Islet of Langerhans (tissue), 1 donor: ENCODE results near the gene CUX1.
"Not testable (repeated sequence)": the region's sequence is repeated elsewhere in the genome, so short reads cannot be mapped to it uniquely, and the experiment has no call there.

Source experiments
- FAIRE-seq: peaks from one replicate; lab custom pipeline; 2011; peaks lifted over from hg19 to GRCh38; lab: Jason Lieb, UNC

The CUX1 gene

GRCh38 chr7:102106625-102107024 is 289.2 kb downstream of the CUX1 start:
- no peak for FAIRE-seq

GRCh38 chr7:102107474-102108104 is 290.2 kb downstream of the CUX1 start:
- no peak for FAIRE-seq

DNA sequence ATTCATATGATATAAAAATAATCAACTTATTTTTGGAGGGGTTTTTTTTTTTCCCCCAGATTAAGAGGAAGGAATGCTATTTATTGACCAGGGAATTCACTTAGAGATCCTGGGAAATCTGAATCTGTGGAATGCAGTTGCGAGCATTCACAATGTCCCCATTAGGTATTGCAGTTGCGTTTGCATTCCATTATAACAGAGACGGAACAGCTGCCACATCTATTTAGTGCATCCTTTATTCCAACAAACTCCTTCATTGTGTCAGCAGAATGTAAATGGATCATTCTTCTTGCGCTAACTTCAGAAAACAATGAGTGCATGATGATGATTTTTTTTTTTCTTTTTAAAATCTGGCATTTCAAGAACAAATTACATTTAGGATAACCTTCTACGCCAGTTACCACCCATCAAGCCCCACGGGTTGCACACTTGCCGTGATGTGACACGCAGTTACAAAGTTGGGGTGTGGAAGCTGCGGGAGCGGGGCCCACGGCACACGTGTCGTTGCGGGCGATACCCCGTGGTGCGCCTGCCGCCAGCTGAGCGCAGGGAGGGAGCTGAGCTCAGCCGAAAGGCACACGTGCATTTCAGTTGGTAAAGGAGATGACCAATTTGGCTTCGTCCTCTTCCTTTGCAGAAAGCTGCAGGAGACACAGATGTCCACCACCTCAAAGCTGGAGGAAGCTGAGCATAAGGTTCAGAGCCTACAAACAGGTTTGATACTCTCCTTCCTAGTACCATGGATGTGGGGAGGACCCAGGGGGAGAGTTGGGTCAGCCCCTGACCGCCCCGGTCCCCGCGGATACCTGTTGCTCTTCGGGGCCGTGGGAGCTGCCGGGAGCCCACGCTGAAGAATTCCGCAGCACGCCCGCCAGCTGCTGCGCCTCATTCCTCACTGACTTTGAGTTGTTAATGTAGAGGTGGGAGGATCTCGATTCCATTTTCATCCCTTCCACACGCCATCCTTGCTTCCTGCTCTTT is 293.9 kb downstream of the CUX1 start:
- FAIRE-seq: no peak

DNA sequence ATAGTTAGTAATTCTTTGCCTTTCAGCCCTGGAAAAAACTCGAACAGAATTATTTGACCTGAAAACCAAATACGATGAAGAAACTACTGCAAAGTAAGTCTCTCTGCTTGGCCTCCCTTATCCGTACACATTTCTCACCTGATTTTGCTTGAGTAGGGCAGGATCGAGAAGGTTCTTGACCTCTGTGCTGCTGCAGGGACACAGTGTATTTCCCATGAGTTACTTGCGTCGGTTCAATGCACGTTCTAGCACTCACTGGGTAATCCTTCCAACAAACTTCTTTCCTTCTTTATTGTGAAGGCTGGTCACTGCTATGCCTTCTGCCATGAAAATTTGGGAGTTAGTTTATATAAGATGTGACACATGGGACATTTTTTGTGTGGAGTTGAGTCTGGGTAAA is 297.8 kb downstream of the CUX1 start:
- no peak for FAIRE-seq

GRCh38 chr7:102115931-102116330 is 298.5 kb downstream of the CUX1 start:
- no peak for FAIRE-seq

- FAIRE-seq: no peak
Measured at GRCh38 chr7:102117743-102118142, 300.3 kb downstream of the CUX1 start.

GRCh38 chr7:102119213-102119651 is 301.8 kb downstream of the CUX1 start:
- FAIRE-seq: no peak

- no peak for FAIRE-seq
Measured at GRCh38 chr7:102119925-102120324, 302.5 kb downstream of the CUX1 start.

DNA sequence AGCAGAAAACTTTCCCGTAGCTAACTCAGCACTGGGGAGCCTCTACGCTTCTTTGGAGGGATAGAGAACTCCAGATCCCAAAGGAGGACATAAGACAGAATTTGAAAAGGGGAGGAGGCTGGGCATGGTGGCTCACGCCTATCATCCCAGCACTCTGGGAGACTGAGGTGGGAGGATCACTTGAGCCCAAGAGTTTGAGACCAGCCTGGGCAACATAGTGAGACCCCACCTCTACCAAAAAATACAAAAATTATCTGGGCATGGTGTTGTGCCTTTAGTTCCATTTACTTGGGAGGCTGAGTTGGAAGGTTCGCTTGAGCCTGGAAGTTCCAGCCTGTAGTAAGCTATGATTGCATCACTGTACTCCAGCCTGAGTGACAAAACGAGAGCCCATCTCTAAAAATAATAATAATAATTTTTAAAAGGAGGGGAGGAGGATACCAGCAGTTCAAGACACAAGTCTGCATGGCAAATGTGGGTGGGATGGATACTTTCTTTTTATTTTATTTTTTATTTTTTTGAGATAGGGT is 303.3 kb downstream of the CUX1 start:
- FAIRE-seq: no peak

DNA sequence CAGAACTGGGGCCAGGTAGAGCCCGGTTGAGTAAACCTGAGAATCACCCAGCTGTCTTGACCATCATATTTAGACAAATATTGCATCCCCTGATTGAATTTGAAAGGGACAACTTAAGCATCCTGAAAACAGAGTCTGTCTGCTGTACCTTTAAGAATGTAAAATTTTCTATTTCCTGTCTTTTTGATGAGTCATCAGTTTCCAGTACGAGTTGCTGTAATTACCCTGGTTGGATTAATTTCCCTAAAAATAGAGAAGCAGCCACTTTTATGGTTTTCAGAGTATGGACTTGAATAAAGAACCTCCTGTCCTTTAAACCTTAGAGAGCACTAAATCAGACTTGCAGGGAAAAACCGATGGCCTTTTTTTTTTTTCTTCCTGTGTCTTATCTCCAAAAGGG is 304.6 kb downstream of the CUX1 start:
- FAIRE-seq: no peak

- FAIRE-seq: no peak
Measured at GRCh38 chr7:102125127-102125596, 307.7 kb downstream of the CUX1 start.

DNA sequence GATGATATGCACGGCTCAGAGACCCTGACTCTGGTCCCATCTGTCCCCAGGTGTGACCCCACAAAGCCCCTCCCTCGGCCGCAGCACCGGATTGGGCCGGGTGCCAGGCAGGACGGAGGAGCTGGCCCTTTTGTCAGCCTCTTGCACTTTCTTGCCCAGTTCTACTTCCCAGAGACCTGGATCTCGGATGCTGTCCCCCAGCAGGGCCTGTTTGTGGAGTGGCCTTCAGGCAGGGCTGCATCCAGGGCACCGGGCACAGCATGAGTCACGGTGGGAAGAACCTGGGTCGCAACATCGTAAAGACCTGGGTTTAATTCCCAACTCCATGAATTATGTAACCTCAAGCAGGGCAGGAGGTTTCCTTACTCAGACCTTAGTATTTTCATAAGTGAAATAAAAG is 310.9 kb downstream of the CUX1 start:
- no peak for FAIRE-seq

- FAIRE-seq: no peak
Measured at GRCh38 chr7:102129636-102130370, 312.4 kb downstream of the CUX1 start.

- FAIRE-seq: no peak
Measured at GRCh38 chr7:102132209-102132752, 314.9 kb downstream of the CUX1 start.

GRCh38 chr7:102138676-102139075 is 321.2 kb downstream of the CUX1 start:
- no peak for FAIRE-seq

DNA sequence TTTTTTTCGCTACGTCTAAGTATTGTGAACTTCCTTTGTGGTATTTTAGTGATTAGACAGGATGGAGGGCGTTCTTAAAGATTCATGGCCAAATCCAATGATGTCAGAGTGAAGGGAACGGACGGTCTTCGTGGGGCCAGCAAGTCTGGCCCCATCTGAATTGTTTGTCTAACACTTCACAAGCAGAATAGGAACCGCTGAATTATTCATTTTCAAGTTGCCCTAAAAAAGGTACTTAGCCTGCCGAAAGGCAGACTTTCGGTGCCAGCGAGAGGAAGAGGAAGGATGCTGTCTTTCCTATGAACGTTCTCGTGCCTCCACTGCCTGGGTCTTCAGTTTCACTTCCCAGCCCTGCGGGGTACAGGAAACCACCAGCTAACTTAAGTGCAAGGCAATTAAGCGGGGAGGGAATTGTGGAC is 323.5 kb downstream of the CUX1 start:
- no peak for FAIRE-seq

GRCh38 chr7:102142433-102142832 is 325.0 kb downstream of the CUX1 start:
- not testable (repeated sequence) for FAIRE-seq

- no peak for FAIRE-seq
Measured at GRCh38 chr7:102146122-102146521, 328.7 kb downstream of the CUX1 start.

GRCh38 chr7:102147008-102147407 is 329.6 kb downstream of the CUX1 start:
- no peak for FAIRE-seq

GRCh38 chr7:102148799-102149198 is 331.4 kb downstream of the CUX1 start:
- no peak for FAIRE-seq

- FAIRE-seq: no peak
Measured at GRCh38 chr7:102149416-102149815, 332.0 kb downstream of the CUX1 start.

DNA sequence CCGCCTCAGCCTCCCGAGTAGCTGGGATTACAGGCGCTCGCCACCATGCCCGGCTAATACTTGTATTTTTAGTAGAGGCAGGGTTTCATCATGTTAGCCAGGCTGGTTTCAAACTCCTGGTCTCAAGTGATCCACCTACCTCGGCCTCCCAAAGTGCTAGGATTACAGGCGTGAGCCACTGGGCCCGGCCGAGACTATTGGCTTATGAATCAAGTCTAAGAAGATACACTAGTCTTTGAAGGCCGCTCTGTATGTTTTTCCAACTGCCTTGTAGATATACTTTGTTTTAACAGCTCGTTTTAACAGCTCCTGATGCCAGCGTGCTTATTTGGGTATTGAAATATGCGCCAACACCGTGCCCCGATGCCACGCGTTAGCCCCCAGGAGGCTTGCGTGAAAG is 332.8 kb downstream of the CUX1 start:
- FAIRE-seq: no peak
